Esophagus muscularis mucosa (tissue), 4 donors: ENCODE data around the gene CHMP6. TPM values are rescaled to one million over a fixed set of nuclear protein-coding genes. Genes with fewer than 3 reads are reported as not detected.

Experiments used
- DNase-seq: peaks from one replicate; pipeline ENCODE4 v3.0.0-alpha.2; 2017; ENCODE audit errors: extremely low spot score
- H3K27ac ChIP-seq, 4 donors: fragments of 200-600 bp; sonication (generic); replicated peaks in 1 of 4; 1 replicate in 3 of 4; 2 replicates in 1 of 4; pipeline ENCODE4 v1.5.1; 2016 to 2019; ENCODE audit warnings: mild to moderate bottlenecking in 1 of 4
- H3K27me3 ChIP-seq, 4 donors: fragments of 200-600 bp; sonication (generic); one replicate each; pipeline versions ENCODE4 v1.5.1 to v1.6.0; 2016 to 2019
- H3K36me3 ChIP-seq, 4 donors: fragments of 200-600 bp; sonication (generic); one replicate each; pipeline ENCODE4 v1.5.1; 2016 to 2019
- H3K4me1 ChIP-seq, 4 donors: fragments of 200-600 bp; sonication (generic); one replicate each; pipeline ENCODE4 v1.5.1; 2016 to 2019
- H3K4me3 ChIP-seq, 4 donors: fragments of 200-600 bp; sonication (generic); 1 replicate in 2 of 4; 2 replicates in 2 of 4; pipeline ENCODE4 v1.5.1; 2016 to 2019; ENCODE audit warnings: mild to moderate bottlenecking in 4 of 4, moderate library complexity in 1 of 4
- H3K9me3 ChIP-seq, 4 donors: fragments of 200-600 bp; sonication (generic); 1 replicate in 3 of 4; 2 replicates in 1 of 4; pipeline ENCODE4 v1.5.1; 2016 to 2019
- CTCF ChIP-seq, 3 experiments: fragments of 200-600 bp in 2 of 3; fragments of 450-650 bp in 1 of 3; sonication (generic) in 2 of 3; IDR thresholded peaks; one replicate each; pipeline ENCODE4 v1.5.1; 2017 to 2019; ENCODE audit warnings: antibody characterized with exemption in 3 of 3, mild to moderate bottlenecking in 2 of 3, moderate library complexity in 1 of 3
- EP300 ChIP-seq: sonication (generic); formaldehyde crosslinking; IDR thresholded peaks from one replicate; pipeline ENCODE4 v1.6.1; 2017; ENCODE audit warnings: antibody characterized with exemption
- POLR2A ChIP-seq: fragments of 450-650 bp; IDR thresholded peaks from one replicate; pipeline ENCODE4 v1.6.1; 2017; ENCODE audit warnings: antibody characterized with exemption, moderate library complexity, mild to moderate bottlenecking, low read depth
- POLR2AphosphoS5 ChIP-seq, 2 donors: sonication (generic); formaldehyde crosslinking; IDR thresholded peaks; one replicate each; pipeline ENCODE4 v1.6.1; 2017; ENCODE audit warnings: antibody characterized with exemption in 2 of 2
- whole genome bisulfite sequencing: methylation state at CpG from one replicate; pipeline ENCODE4 v1.1.5; 2018; 5-methylcytosine and 5-hydroxymethylcytosine counted together
- intact Hi-C: fragments of 100-400 bp; cut with DNase I; formaldehyde crosslinking; loops from one replicate; pipeline ENCODE4 v1.15.1; 2023
- total RNA-seq, 4 donors: library from RNA; depleted of rRNA; stranded (reverse); fragments of >200 nt; gene quantifications; one replicate each; pipeline versions ENCODE4 v1.1.0 to v1.2.1, GENCODE V29; 2016

Gene CHMP6
- total RNA-seq, 4 donors from 2014 or later = 17.6 to 29.2 (median 25.8) TPM

GRCh38 chr17:80952291-80952690 is 39.4 kb upstream of the CHMP6 start:
- Histone ChIP-seq H3K9me3 (no peaks in the 10 kb centered on the region), H3K36me3 (peaks cover 4 to 73% (median 39%) of the 10 kb centered on the region in 4 donors), H3K27ac (no peak overlapping the region), H3K4me1 (peaks cover 0 to 48% (median 35%) of the 10 kb centered on the region in 4 donors), H3K4me3 (no peak overlapping the region), H3K27me3 (no peaks in the 10 kb centered on the region)
- no peak for DNase-seq
- TF ChIP-seq EP300 (no peak), POLR2AphosphoS5 (IDR thresholded peaks at IDR 0.05) (no peak), POLR2A (no peak), CTCF (IDR thresholded peaks at IDR 0.05) (no peak)
- 89% methylated on average over 16 of the region's 16 CpGs for WGBS
- intact Hi-C loops = no loop called here

- WGBS = 90% methylated on average over 18 of the region's 22 CpGs
- no peak overlapping the region for H3K4me3 ChIP-seq
- H3K27me3 ChIP-seq = no peaks in the 10 kb centered on the region
- H3K27ac ChIP-seq = no peak overlapping the region
- H3K4me1 ChIP-seq = peaks cover 2 to 39% (median 29%) of the 10 kb centered on the region in 4 donors
- no peak for TF ChIP-seq POLR2AphosphoS5 (IDR thresholded peaks at IDR 0.05)
- TF ChIP-seq EP300 = no peak
- TF ChIP-seq CTCF (IDR thresholded peaks at IDR 0.05) = no peak
- TF ChIP-seq POLR2A = no peak
- intact Hi-C loops = no loop called here
- DNase-seq = no peak
- H3K36me3 ChIP-seq = peaks cover 4 to 59% (median 28%) of the 10 kb centered on the region in 4 donors
- no peaks in the 10 kb centered on the region for H3K9me3 ChIP-seq
Measured at GRCh38 chr17:80953471-80954315, 37.9 kb upstream of the CHMP6 start.

- Histone ChIP-seq H3K4me1 (peaks cover 15 to 39% (median 29%) of the 10 kb centered on the region in 4 donors), H3K4me3 (no peak overlapping the region), H3K27me3 (no peaks in the 10 kb centered on the region), H3K36me3 (peaks cover 0 to 46% (median 19%) of the 10 kb centered on the region in 4 donors), H3K27ac (no peak overlapping the region), H3K9me3 (no peaks in the 10 kb centered on the region)
- no peak for DNase-seq
- no peak for TF ChIP-seq POLR2AphosphoS5 (IDR thresholded peaks at IDR 0.05)
- TF ChIP-seq EP300 = no peak
- intact Hi-C loops = no loop called here
- 79% methylated on average over 5 of the region's 5 CpGs for WGBS
Measured at GRCh38 chr17:80955078-80955477, 36.6 kb upstream of the CHMP6 start.

DNA sequence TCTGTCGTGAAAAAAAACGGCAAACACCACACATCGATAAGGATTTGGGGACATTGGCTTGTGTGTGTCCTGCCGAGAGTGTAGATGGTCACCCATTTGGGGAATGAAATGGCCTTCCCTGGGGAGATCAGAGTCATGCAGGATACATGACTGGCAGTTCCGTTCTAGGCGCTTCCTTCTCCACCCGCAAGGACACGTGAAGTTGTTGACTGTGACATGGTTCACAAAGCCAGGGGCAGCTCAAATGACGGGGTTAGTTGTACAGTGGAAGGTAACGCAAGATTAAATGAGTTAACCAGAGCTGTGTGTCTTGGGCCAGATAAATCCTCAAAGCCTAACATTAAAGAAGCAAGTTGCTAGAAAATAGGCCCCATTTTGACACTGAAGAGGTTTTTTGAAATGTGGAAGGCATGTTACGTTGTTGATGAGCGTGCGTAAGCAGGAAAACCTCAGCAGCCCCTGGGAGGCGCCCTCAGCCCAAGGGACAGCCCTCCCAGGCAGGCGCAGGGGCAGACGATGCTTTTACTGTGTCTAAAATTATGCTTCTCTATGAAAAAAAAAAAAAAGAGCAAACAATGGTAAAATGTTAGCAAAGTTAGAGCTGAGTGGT is 35.9 kb upstream of the CHMP6 start:
- Histone ChIP-seq H3K27ac (no peak overlapping the region), H3K36me3 (peaks cover 0 to 39% (median 16%) of the 10 kb centered on the region in 4 donors), H3K27me3 (no peaks in the 10 kb centered on the region), H3K4me3 (no peak overlapping the region), H3K9me3 (no peaks in the 10 kb centered on the region), H3K4me1 (peaks cover 22 to 39% (median 29%) of the 10 kb centered on the region in 4 donors)
- 92% methylated on average over 16 of the region's 16 CpGs for WGBS
- no peak for DNase-seq
- intact Hi-C loops = no loop called here
- TF ChIP-seq EP300 (no peak), CTCF (IDR thresholded peaks at IDR 0.05) (no peak), POLR2AphosphoS5 (IDR thresholded peaks at IDR 0.05) (no peak), POLR2A (no peak)
